Endothelial cell of umbilical vein (primary cell): ENCODE measurements around the gene MPZL3. TPM values are rescaled to one million over a fixed set of nuclear protein-coding genes. Genes with fewer than 3 reads are reported as not detected.

ENCODE experiments used
- BruUV-seq: library from RNA; stranded (reverse); fragments of 400-500 nt; replicated peaks from 2 replicates; lab custom pipeline; 2021; lab: Mats Ljungman, UMichigan
- CTCF ChIA-PET: fragments of 300-600, 350-600 bp; sonication (Branson Sonifier 250); formaldehyde crosslinking; loops from one replicate; lab custom pipeline; 2021; ENCODE audit warnings: antibody characterized with exemption, inconsistent platforms; lab: Charles Lee
- POLR2A ChIA-PET: fragments of 300-600, 350-600 bp; sonication (Branson Sonifier 250); formaldehyde crosslinking; loops from one replicate; lab custom pipeline; 2021; ENCODE audit warnings: antibody characterized with exemption, inconsistent platforms; lab: Charles Lee
- DNase-seq: peaks from one replicate; pipeline ENCODE4 v3.0.0-alpha.2; 2011; ENCODE audit warnings: low read depth, low spot score
- FAIRE-seq: peaks from 2 replicates; lab custom pipeline; 2011; peaks lifted over from hg19 to GRCh38; lab: Jason Lieb, UNC
- H2AFZ ChIP-seq: 2 replicates; pipeline ENCODE4 v1.6.0; 2012; ENCODE audit warnings: low read depth, low read length, control low read depth, inconsistent platforms
- H3K27ac ChIP-seq: 2 replicates; pipeline ENCODE4 v1.5.1; 2011; ENCODE audit warnings: low read depth, mild to moderate bottlenecking, control low read depth, low read length, moderate library complexity; ENCODE audit not compliant: insufficient read depth
- H3K27me3 ChIP-seq, 2 experiments: 2 replicates each; pipeline versions ENCODE4 v1.6.0 to v1.6.1; 2011; ENCODE audit warnings: low read length in 2 of 2, mixed read lengths in 1 of 2; ENCODE audit not compliant: control insufficient read depth in 2 of 2, insufficient read depth in 2 of 2
- H3K36me3 ChIP-seq, 2 experiments: 2 replicates in 1 of 2; 3 replicates in 1 of 2; pipeline ENCODE4 v1.5.1; 2011; ENCODE audit warnings: low read length in 2 of 2, mild to moderate bottlenecking in 1 of 2, moderate library complexity in 1 of 2; ENCODE audit not compliant: control insufficient read depth in 2 of 2, insufficient read depth in 2 of 2; ENCODE audit errors: extremely low read depth in 1 of 2
- H3K4me1 ChIP-seq: 3 replicates; pipeline ENCODE4 v1.5.1; 2011; ENCODE audit warnings: mild to moderate bottlenecking, low read length; ENCODE audit not compliant: control insufficient read depth, insufficient read depth; ENCODE audit errors: extremely low read depth
- H3K4me2 ChIP-seq: 2 replicates; pipeline ENCODE4 v1.6.1; 2011; ENCODE audit warnings: low read length, control low read depth, mixed read lengths; ENCODE audit not compliant: insufficient read depth
- H3K4me3 ChIP-seq, 3 experiments: fragments of 200-600 bp in 1 of 3; sonication (generic), shearing (Covaris generic) in 1 of 3; replicated peaks in 1 of 3; 2 replicates each; pipeline ENCODE4 v1.5.1; 2011 to 2016; ENCODE audit warnings: control low read depth in 3 of 3, low read length in 3 of 3, mild to moderate bottlenecking in 2 of 3, inconsistent platforms in 1 of 3, low read depth in 1 of 3, moderate library complexity in 1 of 3; ENCODE audit not compliant: insufficient read depth in 1 of 3
- H3K79me2 ChIP-seq: 2 replicates; pipeline ENCODE4 v1.6.0; 2012; ENCODE audit warnings: low read length, inconsistent platforms; ENCODE audit not compliant: control insufficient read depth, insufficient read depth
- H3K9ac ChIP-seq: replicated peaks from 2 replicates; pipeline ENCODE3; 2011; ENCODE audit warnings: low read length, control low read depth; ENCODE audit not compliant: insufficient read depth; ENCODE audit errors: extremely low read depth
- H3K9me1 ChIP-seq: replicated peaks from 3 replicates; pipeline ENCODE4 v1.6.0; 2011; ENCODE audit warnings: mild to moderate bottlenecking, low read length; ENCODE audit not compliant: control insufficient read depth, insufficient read depth; ENCODE audit errors: extremely low read depth
- H3K9me3 ChIP-seq: replicated peaks from 2 replicates; pipeline ENCODE4 v1.5.1; 2012; ENCODE audit warnings: low read length, inconsistent platforms; ENCODE audit not compliant: control insufficient read depth, insufficient read depth
- H4K20me1 ChIP-seq: replicated peaks from 2 replicates; pipeline ENCODE3; 2011; ENCODE audit warnings: mild to moderate bottlenecking, low read length; ENCODE audit not compliant: control insufficient read depth, insufficient read depth; ENCODE audit errors: extremely low read depth
- CTCF ChIP-seq, 2 donors: IDR thresholded peaks; 1 replicate in 1 of 2; 2 replicates in 1 of 2; pipeline ENCODE4 v1.5.1; 2011; ENCODE audit warnings: low read length in 2 of 2, mild to moderate bottlenecking in 2 of 2, moderate library complexity in 2 of 2, control low read depth in 1 of 2, inconsistent platforms in 1 of 2, low read depth in 1 of 2; ENCODE audit not compliant: insufficient read depth in 1 of 2; ENCODE audit errors: extremely low read depth in 1 of 2
- EZH2 ChIP-seq: IDR thresholded peaks from 2 replicates; pipeline ENCODE4 v1.6.1; 2012; ENCODE audit warnings: borderline replicate concordance, low read depth, mild to moderate bottlenecking, moderate library complexity, low read length, inconsistent platforms; ENCODE audit not compliant: severe bottlenecking
- FOS ChIP-seq: IDR thresholded peaks from 2 replicates; pipeline ENCODE4 v1.6.1; 2011; ENCODE audit warnings: mild to moderate bottlenecking, low read length, moderate library complexity, borderline replicate concordance; ENCODE audit not compliant: insufficient read depth
- GATA2 ChIP-seq: IDR thresholded peaks from 2 replicates; pipeline ENCODE4 v1.7.0; 2011; ENCODE audit warnings: low read depth, mild to moderate bottlenecking, moderate library complexity, mixed read lengths, low read length; ENCODE audit not compliant: insufficient read length, insufficient read depth
- JUN ChIP-seq: IDR thresholded peaks from 2 replicates; pipeline ENCODE4 v1.6.1; 2011; ENCODE audit warnings: borderline replicate concordance, low read depth; ENCODE audit not compliant: insufficient read length, insufficient read depth
- MAX ChIP-seq: IDR thresholded peaks from 2 replicates; pipeline ENCODE4 v1.6.1; 2011; ENCODE audit not compliant: insufficient read depth, insufficient read length
- MYC ChIP-seq: IDR thresholded peaks from one replicate; pipeline ENCODE4 v1.6.1; 2011; ENCODE audit warnings: mild to moderate bottlenecking, low read depth, low read length
- POLR2A ChIP-seq: IDR thresholded peaks from 2 replicates; pipeline ENCODE4 v1.6.1; 2012; ENCODE audit warnings: low read depth, mild to moderate bottlenecking, control low read depth, low read length
- POLR2AphosphoS5 ChIP-seq: IDR thresholded peaks from 2 replicates; pipeline ENCODE4 v1.6.1; 2012; ENCODE audit warnings: low read depth, mild to moderate bottlenecking, control low read depth, low read length, moderate library complexity; ENCODE audit not compliant: insufficient read depth
- dilution Hi-C: fragments of 300-500 bp; cut with MboI; formaldehyde crosslinking; loops from one replicate; pipeline ENCODE4 v1.15.0; 2019; ENCODE audit warnings: low sequenced_read_pairs; ENCODE audit not compliant: extremely low pct_ligation_motif_present
- intact Hi-C: fragments of 100-400 bp; cut with micrococcal nuclease; formaldehyde crosslinking; loops from one replicate; pipeline ENCODE4 v1.10.0; 2022
- polyA plus RNA-seq, 4 experiments: library from polyadenylated mRNA; depleted of rRNA in 3 of 4; stranded (reverse) in 3 of 4; unstranded in 1 of 4; fragments of >200 nt; gene quantifications; 2 replicates each; pipeline versions ENCODE4 v1.2.1 to v1.2.3, GENCODE V29; 2011 to 2012; ENCODE audit warnings: missing spikeins in 1 of 4
- total RNA-seq: library from RNA; stranded (reverse); gene quantifications from 2 replicates; pipeline ENCODE4 v1.2.3, GENCODE V29; 2021

MPZL3 gene
- total and polyA plus RNA-seq, 2 donors (not counting 3 experiments of a cell fraction or from before 2014, with no cell fraction given), result 2.5 to 7.1 TPM

- H3K9me1 ChIP-seq, result no peaks in the 10 kb centered on the region
- TF ChIP-seq FOS (peak; percentile 94), MAX (no peak), MYC (no peak), CTCF (IDR thresholded peaks at IDR 0.05; ENCODE audit: extremely low read depth in 1 of 2, insufficient read depth in 1 of 2, low read depth in 1 of 2, low read length in 2 of 2) (no peak), POLR2AphosphoS5 (peak; percentile 81), POLR2A (no peak), GATA2 (peak; percentile 35), EZH2 (no peak), JUN (peak; percentile 80)
- CTCF ChIA-PET, result interaction anchor here (0.5 to 4.4 kb wide), 11 partner anchors 9 to 79 kb away, joined by 3 to 43 read pairs (median 3); partner anchors contain the start of gene MPZL2
- H3K36me3 ChIP-seq, result no peaks in the 10 kb centered on the region
- H3K79me2 ChIP-seq, result no peaks in the 10 kb centered on the region
- peak; percentile 83 for DNase-seq
- H3K27ac ChIP-seq, result peak overlapping the region; percentile 72
- BruUV-seq, result no TSS peak
- H3K27me3 ChIP-seq, result no peaks in the 10 kb centered on the region
- peak overlapping the region; percentile 47 for H3K4me2 ChIP-seq
- H3K4me3 ChIP-seq, result no peak overlapping the region
- POLR2A ChIA-PET, result interaction anchor here (0.7 to 1.0 kb wide), 2 partner anchors 12 to 961 kb away, joined by 3 to 7 read pairs; no protein-coding TSS in a partner anchor
- intact Hi-C loops (no loop called here), dilution Hi-C loops (no loop called here)
- FAIRE-seq, result peak; percentile 85
- no peak overlapping the region for H2AFZ ChIP-seq
- no peaks in the 10 kb centered on the region for H4K20me1 ChIP-seq
- peaks cover 42% of the 10 kb centered on the region for H3K4me1 ChIP-seq
- H3K9ac ChIP-seq, result peak overlapping the region; percentile 18
- no peaks in the 10 kb centered on the region for H3K9me3 ChIP-seq
Observed at GRCh38 chr11:118277312-118277711, 25.1 kb upstream of the MPZL3 start.
